Measurements from ENCODE around the gene SAFB.

- no peak for TF ChIP-seq POLR2AphosphoS5 (IDR thresholded peaks at IDR 0.05; ENCODE audit: borderline replicate concordance, low read depth, low read length)
- no peak for TF ChIP-seq EZH2 (IDR thresholded peaks at IDR 0.05)
- no peak for TF ChIP-seq FOXP2 (optimal IDR thresholded peaks at IDR 0.05; ENCODE audit: control extremely low read depth, extremely low read length, insufficient read depth)
Measured at GRCh38 chr19:5594521-5594950, 28.3 kb upstream of the SAFB start.
